Vagina (tissue), 2 donors: ENCODE results near the gene ARHGEF39.

Experiments used
- POLR2A ChIP-seq, 2 donors: fragments of 450-650 bp; IDR thresholded peaks; one replicate each; pipeline ENCODE4 v1.6.1; 2017; ENCODE audit warnings: antibody characterized with exemption in 2 of 2, mild to moderate bottlenecking in 2 of 2, moderate library complexity in 2 of 2
- POLR2AphosphoS5 ChIP-seq, 2 donors: sonication (generic); formaldehyde crosslinking; IDR thresholded peaks; one replicate each; pipeline ENCODE4 v1.9.0; 2017; ENCODE audit warnings: antibody characterized with exemption in 2 of 2, mild to moderate bottlenecking in 2 of 2, low read depth in 1 of 2; ENCODE audit not compliant: insufficient read depth in 1 of 2
- TF ChIP-seq, protein P1 (sequence below), 3 experiments: fragments of 450-650 bp in 2 of 3; fragments of 200-600 bp in 1 of 3; sonication (generic) in 1 of 3; IDR thresholded peaks; one replicate each; pipeline ENCODE4 v1.5.1; 2017 to 2019; ENCODE audit warnings: antibody characterized with exemption in 3 of 3, mild to moderate bottlenecking in 2 of 3, moderate library complexity in 2 of 3

DNA sequence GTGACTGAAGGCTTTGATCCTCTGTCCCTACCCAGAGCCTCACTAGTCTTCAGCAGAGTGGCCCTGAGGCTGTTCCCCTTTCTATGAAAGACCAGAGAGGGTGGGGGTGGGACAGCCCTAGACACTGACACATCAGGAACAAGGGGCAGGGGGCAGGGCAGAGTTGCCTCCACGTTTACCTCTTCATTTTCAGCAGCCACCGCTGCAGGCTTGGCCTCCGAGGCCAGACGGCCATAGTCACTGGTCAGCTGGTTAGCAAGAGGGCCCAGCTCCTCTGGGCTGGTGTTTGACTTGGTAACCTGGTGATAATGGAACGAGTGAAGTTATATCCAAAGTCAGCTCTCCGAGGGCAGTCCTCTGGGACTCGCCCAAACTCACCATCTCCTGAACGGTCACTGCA, 40.4 kb upstream of the ARHGEF39 start:
- TF ChIP-seq, protein P1, sequence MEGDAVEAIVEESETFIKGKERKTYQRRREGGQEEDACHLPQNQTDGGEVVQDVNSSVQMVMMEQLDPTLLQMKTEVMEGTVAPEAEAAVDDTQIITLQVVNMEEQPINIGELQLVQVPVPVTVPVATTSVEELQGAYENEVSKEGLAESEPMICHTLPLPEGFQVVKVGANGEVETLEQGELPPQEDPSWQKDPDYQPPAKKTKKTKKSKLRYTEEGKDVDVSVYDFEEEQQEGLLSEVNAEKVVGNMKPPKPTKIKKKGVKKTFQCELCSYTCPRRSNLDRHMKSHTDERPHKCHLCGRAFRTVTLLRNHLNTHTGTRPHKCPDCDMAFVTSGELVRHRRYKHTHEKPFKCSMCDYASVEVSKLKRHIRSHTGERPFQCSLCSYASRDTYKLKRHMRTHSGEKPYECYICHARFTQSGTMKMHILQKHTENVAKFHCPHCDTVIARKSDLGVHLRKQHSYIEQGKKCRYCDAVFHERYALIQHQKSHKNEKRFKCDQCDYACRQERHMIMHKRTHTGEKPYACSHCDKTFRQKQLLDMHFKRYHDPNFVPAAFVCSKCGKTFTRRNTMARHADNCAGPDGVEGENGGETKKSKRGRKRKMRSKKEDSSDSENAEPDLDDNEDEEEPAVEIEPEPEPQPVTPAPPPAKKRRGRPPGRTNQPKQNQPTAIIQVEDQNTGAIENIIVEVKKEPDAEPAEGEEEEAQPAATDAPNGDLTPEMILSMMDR (IDR thresholded peaks at IDR 0.05), result no peak
- TF ChIP-seq POLR2AphosphoS5 (IDR thresholded peaks at IDR 0.05; ENCODE audit: insufficient read depth in 1 of 2, low read depth in 1 of 2) (no peak), POLR2A (IDR thresholded peaks at IDR 0.05) (no peak)
